GM21576 (cell line): ENCODE results near the gene CARD9.

Experiments used
- ATAC-seq: cut with Tn5 transposase; IDR thresholded peaks from one replicate; pipeline ENCODE4 v1.9.1; 2021; ENCODE audit warnings: mild to moderate bottlenecking, moderate library complexity; ENCODE audit not compliant: unreplicated experiment

CARD9 gene

DNA sequence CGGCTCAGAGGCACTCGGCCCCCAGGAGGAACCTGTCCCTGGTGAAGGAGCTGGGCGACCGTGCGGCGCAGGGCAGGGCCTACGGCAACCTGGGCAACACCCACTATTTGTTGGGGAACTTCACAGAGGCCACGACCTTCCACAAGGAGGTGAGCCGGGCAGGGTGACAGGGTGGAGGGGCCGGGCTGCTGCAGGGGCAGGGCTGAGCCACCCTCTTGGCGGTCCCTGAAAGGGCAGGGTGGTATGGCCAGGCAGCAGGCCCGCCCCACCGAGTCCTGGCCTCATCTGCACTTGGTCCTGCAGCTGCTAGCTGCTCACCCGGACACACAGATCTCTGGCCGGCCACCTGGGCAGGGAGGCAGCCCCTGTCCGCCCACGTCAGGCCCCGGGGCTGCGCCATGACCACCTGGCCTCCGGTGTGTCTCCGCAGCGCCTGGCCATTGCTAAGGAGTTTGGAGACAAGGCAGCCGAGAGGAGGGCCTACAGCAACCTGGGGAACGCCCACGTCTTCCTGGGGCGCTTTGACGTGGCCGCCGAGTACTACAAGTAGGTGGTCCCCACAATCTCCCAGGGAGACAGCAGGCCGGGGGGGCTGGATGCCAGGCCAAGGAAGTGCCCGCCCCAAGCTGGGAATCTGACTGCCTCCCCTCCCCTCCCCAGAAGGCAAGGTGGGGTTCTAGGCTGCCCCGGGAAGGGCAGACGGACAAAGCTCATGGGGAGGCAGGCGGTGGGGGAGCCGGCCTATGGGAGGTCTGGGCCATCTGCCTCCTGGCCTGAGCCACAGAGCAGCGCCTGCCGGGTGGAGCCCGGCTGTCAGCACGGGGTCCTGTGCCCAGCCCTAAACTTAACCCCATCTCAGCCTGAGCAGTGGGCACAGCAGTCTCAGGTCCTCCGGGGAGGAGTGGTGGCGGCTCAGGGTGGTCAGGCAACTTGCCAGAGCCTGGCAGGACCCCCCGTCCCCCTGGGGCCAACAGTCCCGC is 35.8 kb downstream of the CARD9 start:
- no peak for ATAC-seq

DNA sequence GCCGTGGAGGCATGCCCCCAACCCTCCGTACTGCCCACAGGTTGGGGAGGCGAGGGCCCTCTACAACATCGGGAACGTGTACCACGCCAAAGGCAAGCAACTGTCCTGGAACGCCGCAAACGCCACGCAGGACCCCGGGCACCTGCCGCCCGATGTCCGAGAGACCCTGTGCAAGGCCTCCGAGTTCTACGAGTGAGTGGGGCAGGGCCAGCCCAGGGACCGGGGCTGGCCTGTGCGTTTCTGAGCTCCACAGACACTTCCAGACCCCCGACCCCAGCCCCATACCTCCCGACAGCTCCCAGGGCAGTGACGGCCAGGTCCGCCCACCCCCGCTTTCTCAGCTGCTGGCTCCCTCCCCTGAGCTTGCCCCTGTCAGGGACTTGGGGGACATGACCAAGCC is 36.6 kb downstream of the CARD9 start:
- no peak for ATAC-seq

DNA sequence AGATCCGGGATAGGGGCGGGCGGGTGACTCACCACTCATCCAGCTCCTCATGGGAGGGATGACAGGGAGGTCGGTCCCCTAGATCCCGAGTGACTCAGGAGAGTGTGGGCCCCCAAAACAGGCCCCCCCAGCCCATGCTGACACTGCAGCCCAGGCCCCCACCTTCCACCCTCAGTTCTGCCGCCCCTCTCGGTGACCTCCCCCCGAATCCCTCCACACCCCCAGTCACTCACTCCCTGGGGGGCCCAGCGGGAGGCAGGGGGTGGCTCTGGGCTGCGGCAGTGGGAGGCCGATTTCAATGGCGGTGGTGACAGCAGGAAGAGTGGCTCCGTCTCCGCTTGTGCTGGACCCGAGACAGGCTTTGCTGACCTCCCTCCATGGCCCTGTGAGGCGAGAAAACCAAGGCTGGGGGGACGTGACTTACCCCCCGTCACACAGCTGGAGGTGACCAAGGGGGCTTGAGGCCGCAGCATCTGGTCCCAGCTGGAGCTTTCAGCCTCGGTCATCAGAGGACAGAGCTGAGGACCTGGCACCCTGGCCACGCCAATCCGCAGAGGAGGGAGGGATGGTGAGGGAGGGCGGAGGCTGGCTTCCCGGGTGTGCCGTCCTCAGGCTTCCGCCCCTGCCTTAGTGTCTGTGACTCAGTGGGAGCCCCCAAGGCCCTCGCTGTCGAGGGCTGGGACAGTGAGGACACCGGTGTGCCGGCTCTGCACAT is 37.2 kb downstream of the CARD9 start:
- ATAC-seq: no peak

DNA sequence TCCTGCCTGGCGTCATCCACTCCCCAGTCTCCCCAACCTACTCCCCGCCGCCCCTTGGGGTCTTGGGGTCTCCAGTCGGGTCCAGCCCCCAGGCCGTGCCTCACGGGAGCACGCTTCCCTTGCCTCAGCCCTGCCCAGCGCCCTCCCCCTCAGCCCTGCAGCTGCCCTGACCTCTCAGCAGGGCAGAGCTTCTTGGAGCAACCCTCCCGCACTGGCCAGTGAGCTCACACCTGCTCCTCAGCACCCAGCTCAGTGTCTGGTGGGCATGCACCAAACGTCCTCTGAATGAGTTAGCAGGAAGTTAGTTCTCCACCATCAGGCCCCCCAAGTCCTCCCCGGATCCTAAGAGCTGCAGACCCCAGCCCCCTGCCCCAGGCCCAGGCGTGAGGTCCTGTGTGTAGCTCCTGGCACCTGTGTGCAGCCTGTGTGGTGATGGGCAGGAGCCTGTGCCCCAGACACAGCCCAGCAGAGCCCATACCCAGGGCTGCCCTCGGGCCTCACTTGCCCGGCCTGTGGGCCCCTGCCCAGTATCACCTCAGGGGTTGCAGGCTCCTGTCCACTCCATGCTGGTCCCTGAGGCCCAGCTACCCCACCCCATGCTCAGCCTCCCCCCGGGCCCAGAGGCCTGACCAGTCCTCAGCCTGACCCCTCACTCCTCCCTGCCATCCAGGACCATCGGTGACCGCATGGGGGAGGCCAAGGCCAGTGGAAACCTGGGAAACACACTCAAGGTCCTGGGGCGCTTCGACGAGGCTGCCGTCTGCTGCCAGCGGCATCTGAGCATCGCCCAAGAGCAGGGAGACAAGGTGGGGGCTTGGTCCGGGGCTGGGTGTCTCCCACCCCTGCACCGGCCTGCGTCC is 37.9 kb downstream of the CARD9 start:
- ATAC-seq: no peak

DNA sequence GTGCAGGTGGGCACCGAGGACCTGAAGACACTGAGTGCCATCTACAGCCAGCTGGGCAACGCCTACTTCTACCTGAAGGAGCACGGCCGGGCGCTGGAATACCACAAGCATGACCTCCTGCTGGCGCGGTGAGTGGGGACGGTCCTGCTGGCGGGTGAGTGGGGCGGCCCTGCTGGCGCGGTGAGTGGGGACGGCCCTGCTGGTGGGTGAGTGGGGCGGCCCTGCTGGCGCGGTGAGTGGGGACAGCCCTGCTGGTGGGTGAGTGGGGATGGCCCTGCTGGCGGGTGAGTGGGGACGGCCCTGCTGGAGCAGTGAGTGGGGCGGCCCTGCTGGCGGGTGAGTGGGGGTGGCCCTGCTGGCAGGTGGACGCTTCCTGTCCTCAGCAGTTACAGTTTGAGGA is 38.9 kb downstream of the CARD9 start:
- no peak for ATAC-seq

DNA sequence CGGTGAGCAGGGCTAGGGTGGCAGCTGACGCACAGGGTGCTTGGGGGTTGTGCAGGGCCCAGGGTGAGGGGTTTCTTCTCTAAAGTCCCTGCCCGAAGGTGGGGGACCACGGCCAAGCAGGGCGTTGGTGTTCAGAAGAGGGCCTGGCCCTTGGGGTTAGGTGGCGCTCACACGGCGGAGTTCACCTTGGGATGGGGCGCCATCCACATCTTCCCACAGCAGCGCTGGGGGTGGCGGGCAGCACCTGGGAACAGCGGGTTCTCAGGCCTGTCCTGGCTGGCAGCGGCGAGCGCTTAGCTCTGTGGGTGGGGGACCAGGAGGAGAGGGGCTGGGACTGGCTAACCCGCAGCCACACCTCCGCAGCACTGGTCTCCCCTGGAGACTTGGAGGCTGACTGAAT is 40.0 kb downstream of the CARD9 start:
- ATAC-seq: no peak

DNA sequence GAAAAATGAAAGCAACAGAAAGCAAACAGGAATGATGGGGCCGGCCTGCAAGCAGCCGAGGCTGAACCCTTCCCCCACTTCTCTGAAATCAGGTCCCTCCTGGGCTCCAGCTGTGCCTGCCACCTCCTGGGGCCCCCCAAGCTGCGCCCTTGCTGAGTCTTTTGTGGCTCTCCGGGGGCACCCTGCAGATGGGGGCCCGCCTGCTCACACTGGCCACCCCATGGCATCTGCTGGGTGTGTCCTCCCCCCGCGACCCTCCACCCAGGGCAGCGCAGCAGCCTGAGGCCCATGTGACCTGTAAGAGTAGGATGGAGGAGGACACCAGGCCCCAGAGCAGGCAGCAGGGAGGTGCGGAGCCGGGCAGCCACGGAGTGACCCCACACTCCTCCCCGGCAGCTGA is 40.4 kb downstream of the CARD9 start:
- ATAC-seq: no peak

DNA sequence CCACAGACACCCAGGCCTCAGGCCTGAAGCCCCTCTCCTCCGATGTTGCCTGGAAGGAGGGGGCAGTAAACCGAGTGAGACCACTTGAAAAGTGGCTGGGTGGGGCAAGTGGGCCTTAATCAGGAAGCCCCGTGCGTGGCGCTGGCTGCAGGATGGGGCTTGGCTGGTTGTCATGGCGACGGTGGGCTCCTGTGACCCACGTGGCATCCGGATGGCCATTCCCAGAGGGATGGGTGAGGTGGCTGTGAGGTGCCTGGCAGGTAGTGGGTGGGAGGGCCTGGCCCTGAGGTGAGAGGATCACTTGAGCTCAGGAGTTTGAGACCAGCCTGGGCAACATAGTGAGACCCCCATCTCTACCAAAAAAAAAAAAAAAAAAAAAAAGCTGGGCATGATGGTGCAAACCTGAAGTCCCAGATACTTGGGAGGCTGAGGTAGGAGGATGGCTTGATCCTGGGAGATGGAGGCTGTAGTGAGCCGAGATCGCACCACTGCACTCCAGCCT is 40.9 kb downstream of the CARD9 start:
- no peak for ATAC-seq

DNA sequence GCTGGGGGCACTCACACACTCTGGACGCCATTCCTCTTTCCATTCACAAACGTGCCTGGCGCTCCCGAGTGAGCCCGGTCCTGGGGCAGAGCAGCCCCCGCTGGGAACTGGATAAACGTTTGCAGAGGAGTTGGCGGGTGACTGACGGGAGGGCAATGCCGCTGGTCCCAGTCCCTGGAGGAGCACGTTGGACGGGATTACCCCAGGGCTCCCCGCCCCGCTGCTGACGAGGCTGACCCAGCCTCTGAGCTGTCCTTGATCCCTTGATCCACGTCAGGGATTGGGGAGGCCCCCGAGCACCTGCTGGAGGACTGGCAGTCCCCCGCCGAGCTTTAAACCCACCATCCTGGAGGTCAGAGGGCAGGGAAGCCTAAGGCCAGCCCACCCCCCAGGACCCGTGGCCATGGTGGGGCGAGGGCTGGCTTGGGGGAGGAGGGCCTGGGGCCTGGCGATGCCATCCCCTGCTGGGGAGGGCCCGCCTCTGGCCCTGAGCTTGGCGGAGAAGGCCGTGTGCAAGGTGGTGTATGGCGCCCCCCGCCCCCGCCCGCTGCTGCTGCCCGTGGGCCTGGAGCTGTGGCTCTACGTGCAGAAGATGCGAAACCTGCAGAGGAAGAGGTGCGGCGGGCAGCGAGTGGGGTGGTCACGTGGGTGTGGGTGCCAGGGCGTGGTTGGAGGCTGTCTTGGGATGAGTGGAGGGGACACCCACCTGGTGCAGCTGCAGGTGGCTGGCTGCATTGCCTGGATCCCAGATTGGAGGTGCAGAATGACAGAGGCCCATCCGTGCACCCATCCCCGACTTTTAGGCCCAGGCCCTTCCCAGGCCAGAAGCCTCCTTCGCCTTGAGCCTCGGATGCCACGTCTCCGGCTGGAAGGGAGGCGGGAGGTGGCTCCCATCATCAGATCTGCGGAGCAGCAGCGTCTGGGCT is 41.6 kb downstream of the CARD9 start:
- ATAC-seq: no peak

DNA sequence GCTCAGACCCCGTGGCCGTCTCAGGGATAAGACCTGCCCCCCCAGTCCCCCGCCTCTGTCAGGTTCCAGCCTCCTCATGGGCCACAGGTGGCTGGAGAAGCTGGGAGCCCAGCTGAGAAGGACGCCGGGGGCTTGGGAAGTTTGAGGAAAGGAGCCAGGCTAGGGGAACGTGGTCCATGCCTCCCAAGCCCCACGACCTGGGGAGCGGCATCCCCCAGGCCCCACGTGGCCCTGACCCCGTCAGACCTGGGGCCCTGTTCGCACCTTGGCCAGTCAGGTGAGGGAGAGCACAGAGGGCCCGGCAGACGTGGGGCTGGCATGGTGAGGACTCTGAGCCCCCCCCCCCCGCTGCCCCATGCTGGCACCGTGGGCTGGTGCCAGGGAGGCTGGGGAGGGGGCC is 42.4 kb downstream of the CARD9 start:
- ATAC-seq: no peak

DNA sequence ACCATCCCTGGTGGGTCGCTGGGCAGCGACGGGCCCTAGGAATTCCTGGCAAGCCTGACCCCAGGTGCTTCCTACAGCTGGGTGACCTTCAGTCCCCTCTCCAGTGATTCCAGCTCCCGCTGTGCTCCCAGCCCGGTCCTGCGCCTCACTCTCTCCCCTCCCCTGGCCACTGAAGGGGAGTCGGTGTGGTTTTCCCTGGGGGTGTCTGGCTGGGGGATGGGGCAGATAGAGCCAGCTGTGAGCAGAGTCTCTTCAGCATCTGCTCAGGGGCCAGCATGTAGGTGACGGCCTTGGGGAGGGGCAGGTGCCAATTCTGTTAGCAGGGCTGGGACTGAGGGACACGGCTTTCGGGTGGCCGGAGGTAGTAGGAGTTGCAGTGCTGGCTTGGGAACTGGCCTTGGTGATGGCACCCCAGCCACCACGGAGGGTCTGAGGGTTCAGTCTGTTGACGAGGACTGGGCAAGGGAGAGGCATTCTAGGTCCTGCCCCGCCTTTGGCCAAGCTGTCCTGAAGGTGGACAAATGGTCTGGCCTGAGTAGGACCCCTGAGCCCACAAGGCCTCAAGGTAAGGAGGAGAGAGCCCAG is 43.0 kb downstream of the CARD9 start:
- ATAC-seq: no peak

DNA sequence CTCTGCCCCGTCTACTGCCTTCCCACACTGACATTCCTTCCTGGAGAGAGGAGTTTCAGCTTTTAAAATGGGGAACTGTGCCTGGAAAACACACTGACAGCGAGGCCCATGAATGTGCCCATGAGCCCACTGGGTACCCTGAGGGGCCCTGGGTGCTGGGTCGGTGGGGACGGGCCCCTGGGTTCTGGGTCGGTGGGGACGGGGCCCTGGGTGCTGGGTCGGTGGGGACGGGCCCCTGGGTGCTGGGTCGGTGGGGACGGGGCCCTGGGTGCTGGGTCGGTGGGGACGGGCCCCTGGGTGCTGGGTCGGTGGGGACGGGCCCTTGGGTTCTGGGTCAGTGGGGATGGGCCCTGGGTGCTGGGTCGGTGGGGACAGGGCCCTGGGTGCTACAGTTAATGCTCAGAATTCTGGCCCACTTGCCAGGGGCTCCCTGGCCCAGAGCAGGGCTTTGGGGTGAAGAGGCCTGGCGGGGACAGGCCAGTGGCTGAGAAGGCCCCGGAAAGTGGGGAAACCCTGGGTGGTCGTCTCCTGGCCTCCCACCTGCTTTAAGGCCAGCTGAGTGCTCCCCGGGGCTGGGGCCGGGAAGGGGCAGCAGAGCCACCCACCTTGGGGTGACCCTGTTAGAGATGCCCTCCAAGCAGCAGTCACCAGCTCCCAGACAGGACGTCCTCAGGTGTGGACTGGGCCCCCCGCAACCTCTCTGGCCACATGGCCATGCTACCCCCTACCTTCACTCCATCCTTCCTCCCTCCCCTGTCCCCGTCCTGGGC is 43.6 kb downstream of the CARD9 start:
- ATAC-seq: no peak

DNA sequence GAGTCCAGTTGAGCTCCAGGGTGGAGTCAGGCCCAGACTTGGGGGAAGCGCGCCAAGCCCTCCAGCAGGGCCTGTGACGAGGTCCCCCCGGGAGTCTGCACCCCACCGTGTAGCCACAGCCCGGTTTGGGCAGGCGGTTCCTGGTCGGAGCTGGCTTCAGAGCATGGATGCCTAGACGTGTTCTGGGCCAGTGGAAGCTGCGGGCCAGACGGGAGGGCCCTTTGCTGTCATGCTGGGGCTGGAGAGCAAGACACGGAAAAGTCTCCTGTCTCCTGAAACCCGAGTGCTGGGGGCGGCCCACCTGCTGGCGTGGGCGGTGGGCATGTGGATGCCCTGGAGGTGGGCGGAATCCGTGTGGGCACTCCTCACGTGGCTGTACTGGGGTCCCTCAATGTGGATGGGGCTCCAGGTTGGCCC is 44.2 kb downstream of the CARD9 start:
- ATAC-seq: no peak

DNA sequence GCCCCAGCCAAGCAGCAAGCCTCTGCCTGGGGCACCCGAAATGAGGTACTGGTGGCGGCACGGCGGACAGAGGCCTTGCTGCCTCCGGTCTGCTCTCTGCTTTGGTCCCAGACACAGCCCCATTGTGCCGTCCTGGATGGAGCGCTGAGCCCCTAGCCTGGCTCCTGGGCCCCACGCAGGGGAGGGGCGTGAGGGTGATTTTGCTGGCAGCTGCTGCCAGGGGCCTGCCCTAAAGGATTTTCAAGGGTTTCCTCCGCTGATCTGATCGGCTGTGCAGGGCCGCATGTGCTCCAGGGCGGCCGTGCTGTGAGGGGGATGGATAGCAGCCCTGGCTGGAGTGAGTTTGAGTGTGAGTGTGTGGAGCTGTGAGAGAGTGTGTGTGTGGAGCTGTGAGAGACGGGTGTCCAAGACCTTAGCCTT is 44.8 kb downstream of the CARD9 start:
- no peak for ATAC-seq

DNA sequence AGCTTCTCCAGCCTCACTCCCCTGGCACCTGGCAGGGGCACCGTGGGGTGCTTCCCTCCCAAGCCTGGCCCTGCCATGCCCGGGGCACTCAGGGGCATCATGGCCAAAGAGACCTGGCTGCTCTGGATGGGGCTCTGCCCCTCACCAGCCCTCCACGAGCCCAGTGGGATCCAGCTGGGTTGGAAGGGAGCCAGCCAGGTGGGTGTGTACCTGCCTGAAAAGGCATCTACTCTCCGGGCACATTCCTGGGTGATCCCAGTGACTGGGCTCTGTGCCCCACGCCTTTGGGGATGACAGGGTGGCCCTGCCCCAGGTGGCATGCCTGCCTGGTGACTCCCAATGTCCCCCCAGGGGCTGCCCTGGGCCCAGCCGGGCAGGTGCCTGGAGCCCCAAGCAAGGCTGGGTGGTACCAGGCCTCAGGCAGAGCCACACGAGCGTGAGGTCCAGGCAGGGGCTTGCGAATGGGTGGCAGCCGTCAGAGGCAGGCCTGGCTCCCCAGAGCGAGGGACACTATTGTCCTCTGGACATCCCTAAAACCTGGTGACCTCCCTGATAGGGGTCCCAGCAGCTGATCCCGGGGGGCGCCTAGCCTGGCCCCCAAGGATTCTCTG is 45.4 kb downstream of the CARD9 start:
- ATAC-seq: no peak

DNA sequence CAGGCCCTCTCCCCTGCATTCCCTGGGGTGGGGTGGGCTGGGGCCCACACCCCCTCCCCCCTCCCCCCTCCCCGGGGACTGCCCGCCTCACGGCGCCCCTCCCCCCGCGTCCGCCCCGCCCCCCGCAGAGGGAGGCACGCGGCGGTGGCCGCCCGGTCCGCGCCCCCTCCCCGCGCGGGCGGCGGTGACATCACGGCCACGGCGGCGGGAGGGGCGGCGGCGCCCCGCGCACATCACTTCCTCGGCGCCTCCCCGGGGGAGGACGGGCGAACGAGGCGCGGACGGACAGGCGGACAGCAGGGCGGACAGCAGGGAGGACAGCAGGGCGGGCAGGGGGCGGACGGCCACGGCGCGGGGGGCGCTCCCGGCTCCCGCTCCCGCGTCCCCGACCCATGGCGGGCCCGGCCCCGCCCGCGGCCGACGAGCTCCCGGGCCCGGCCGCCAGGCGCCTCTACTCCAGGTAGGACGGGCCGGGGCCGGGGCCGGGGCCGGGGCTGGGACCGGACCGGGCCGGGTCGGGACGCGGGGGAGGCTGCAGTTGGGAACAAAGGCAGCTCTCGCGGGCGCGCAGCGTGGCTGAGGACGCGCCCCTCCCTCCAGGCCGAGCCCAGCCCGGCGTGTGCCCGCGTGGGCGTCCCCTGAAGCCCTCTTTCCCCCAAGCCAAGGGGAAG is 46.0 kb downstream of the CARD9 start, which contains the start of gene GPSM1:
GPSM1 (plus strand) TSS at position 236 of the 671 bp plus-strand sequence; CDS start at position 393, 157 bp downstream.
- no peak for ATAC-seq

DNA sequence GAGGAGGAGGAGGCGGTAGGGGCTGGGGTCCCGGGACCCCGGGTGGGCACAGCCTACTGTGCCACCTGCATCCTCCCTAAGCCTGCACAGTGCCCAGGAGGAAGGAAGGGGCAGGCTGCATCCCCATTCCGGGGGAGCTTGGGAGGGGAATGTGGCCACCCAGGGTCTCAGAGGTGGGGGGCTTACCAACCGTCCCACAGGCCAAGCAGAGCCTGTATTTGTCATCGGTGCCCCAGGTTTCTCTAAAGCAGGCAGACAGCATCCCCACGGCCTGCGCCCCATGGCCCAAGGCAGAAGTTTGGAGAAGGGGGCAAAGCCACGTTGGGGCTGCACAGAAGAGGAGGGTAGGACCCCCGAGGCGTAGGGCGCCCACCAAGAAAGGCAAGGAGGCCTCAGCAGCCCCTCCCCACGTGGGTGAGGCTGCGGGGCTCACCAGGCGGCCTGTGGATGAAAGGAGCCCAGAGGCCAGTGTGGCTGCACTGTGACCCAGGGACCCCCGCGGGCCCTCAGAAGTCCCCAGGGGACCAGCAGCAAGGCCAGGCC is 46.6 kb downstream of the CARD9 start:
- ATAC-seq: no peak
